Measurements from ENCODE around the gene WDR64.

The WDR64 gene

DNA sequence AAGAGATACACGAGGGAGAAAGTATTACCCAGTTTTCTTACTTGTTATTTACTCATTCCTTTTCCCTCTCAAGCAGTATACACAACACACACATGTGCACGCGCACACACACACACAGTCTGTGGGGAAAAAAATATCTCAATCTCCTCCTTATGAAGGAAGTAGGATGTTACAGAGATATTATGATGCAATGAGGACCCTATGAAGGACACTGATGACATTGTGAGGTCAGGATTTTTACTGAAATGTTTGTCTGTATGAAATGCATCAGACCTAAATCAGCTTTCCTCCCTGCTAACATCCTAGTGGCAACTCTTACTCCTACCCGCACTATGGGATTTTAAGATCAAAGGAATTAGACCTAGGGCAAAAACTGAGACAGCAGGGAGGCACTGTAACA lies at the start of gene WDR64:
WDR64 (plus strand) TSS at position 270 of the 400 bp plus-strand sequence. CDS start 204 bp downstream, outside the sequence.
- DNase-seq, result no peak

DNA sequence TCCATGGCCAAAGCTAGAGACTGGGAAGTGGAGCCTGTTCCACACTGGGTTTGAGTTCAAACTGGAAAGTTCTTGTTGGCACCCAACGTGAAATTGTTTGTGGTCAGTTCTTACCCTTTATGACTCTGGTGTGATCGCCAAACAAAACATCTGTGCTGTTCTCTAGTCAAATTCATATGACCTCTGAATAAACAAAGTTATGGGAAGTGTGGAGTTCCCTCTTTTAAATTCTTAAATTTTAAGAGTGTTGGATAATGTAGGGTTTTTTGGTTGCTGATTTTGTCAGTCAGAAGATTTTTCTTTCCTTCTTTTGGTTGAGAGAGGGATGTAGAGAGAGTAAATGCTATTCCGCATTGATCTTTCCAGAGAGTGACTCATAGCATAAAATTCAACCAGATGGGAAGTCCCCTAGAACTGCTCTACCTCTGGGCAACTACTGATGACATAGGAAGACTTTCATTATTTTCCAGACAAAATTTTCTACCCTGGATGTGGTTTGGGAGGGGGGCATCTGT lies 48.3 kb upstream of the WDR64 start:
- no peak for DNase-seq

DNA sequence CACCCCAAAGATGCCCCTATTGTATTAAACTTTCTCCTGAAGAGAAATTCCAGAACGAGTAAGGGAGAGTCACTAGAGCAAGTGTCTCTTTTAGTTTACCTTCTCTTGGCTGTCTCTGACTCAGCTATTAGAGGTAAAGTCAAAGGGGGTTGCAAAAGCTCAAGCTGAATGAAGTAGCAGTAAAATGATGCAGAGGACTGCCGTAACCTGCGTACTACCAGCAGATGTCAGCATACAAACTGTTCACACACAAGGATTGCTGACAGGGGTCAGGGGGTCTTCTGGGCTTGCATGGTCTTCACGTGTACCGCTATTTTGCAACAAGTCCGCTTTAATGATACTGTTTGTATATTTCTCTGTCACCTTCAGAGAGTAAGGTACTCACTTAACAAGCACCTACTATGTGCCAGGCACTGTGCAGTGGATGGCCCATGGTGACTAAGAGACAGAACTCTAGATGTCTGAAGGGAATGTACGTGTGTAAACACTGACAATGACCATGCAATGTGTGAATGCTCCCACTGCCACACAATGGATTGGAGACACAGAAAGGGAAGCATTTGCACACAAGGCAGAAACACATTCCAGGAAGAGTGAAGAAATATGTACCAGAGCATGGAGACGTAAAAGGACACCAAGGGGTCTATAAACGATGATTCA lies 46.8 kb upstream of the WDR64 start:
- no peak for DNase-seq

DNA sequence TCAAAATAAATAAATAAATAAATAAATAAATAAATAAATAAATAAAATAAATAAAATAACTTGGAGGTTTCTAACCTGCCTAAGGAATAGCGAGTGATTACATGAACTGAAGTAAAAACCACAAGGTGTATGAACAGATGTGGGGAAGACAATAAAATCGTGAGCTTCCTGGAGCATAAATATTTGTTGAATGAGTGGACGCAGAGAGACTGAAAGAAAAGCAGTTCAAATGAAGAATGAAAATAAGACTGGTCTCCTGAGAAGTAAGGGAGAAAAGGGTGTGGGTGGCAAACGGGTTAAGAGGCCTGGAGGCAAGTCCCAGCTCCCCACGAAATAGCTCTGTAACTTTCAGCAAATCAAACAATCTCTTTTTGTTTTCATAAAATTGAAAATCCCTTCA lies 45.5 kb upstream of the WDR64 start:
- DNase-seq, result no peak

DNA sequence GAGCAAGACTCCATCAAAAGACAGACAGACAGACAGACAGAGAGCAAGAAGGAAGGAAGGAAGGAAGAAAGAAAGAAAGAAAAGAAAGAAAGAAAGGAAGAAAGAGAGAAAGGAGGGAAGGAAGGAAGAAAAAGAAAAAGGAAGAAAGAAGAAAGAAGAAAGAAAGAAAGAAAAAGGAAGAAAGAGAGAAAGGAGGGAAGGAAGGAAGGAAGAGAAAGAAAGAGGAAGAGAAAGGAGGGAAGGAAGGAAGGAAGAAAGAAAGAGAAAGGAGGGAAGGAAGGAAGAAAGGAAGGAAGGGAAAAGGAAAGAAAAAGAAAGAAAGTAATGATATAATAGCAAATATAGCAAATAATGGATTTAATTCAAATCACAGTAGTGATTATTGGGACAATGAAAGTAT lies 44.6 kb upstream of the WDR64 start:
- no peak for DNase-seq

DNA sequence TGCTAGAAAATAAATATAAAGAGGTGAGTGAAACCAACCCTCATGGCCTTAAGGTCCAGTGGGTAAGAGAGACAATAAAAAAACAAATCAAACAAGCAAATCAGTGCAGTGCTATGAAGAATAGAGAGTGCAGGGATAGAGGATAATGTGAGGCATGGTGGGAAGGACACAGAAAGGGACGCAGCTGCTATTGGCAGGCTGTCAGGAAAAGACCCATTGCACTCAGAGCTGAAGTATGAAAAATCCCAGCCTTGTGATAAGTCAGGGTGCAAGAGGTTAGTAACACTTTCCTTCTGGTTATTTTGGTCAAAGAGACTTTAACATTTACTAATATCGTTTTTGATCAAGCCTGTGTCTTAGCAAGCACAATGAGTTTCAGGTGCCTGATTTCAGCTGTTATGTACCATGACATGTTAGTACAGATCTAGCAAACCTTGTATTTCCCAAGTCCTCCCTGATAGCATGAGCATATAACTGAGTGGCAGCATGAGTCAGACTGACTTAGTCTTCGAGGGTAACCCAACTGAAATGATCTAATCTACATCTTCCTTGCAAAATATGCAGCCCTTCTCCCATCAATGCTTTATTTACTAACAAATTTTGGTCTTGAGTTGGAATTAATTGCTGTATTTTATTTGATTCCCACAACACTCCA lies 43.6 kb upstream of the WDR64 start:
- no peak for DNase-seq

DNA sequence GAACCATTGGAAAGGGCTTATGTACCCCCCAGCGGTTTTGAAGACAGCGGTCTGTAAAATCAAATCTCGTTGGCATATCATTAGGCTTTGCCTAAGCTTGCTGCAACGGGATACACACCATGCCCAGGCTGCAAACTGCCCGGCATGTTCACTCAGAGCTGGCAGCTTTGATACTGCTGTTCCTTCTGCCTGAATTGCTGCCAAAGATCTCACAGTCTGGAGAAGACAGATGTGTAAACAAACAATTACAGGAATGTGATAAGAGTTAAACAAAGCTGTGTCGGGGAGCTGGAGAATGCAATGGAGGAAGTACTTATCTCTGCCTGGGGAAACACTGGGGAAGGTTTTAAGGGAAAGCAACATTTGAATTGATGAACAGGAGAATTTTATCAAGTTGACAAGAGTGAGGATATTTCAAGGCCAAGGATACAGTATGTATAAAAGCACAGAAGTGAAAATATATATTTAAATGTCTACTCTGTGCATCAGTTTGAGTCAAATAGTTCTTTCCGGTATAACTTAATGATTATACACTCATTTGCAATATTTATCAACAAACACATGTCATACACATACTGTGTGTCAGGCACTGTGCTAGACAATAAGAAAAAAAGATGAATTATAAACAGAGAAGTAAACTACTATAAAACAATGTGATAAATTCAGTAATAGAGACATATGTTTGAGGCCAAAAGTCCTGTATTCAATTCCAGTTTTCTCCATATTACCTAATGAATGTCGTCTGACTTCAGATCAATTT lies 41.8 kb upstream of the WDR64 start:
- no peak for DNase-seq

DNA sequence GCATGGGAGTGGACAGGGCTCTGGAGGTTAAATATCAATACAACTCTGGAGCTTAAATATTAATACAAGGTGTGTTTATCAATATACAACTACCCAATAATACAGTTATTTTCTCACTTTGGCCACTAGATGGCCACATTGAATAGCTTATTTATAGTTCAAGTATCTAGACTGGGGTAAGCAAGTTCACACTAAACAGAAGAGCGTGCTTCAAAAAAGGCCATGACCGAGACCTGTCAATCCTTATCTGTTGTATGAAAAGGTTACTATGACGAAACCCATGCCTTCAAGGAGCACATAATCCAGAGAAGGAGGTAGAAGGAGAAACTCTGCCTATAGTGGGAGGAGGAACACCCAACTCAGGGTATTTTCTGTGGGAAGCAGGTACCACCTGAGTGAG lies 41.0 kb upstream of the WDR64 start:
- no peak for DNase-seq

DNA sequence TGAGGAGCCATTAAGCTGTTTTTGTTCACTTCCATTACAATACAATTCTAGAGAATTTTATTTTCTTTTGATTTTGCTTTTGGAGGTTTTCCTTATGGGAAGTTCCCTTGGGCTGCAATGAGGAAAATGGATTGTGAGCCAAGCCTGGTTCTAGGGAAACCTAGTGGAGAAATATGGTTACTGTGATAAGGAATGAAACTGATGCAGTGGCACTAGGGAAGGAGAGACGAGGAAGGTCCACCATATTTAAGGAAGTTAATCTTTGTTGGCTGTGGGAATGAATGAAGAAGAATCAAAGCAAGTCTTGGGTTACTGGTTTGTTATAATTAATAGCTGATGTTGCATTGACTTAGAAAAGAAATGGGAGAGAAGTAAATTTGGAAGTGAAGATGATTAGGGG lies 40.3 kb upstream of the WDR64 start:
- no peak for DNase-seq

DNA sequence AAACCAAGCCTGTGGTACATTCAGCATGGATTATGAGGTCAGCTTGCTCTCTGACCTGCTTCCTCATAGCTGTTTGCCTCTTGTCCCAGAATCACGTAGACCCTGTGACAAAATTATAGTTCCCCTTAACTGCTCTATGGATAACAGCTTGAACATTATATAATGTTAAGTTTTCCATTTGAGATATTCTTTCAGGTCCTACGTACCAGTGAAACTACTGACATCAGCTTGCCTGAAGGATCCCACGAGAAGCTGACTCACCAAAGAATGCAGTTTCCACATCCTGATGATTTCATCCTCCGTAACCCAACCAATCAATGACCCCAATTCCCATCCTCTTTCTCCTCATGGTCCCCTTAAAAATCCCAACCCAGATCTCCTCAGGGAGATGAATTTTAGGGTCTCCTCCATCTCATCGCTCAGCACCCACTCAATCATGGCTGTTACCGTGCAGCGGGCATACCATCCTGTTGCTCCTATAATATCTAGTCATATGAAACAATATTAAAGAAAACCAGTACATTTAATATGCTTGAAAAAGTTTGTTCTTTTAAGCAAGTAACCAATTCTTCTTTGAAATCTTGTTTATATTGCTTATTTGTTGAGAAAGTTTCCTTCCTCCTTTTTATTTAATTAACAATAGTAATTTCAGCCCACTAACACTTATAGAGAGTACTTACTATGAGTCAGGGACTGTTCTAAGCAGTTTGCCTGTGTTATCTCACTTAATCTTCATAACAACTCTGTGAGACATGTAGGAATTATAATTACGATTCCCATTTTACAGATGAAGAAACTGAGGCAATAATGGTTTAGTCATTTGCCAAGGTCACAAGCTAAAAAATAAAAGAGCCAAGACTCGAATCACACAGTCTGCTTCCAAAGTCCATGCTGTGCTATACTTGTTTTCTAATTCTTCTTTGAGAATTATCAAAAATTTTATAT lies 39.3 kb upstream of the WDR64 start:
- DNase-seq, result no peak

DNA sequence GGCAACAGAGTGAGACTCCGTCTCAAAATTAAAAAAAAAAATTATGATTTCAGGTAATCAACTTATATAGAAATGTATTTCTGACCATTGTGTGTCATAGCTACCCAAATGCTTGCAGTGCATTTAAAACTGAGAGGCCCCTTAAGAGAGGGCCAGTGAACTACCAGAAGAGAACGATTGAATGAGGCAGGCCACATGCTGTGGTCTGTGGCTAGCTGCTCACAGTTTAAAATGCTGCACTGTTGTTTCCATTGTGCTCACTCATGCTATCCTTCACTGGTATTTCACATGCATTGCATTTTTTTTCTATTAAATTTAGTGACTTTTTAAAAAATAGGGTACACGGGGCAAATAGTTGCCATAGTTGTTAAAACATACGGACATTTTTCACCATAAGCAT lies 37.9 kb upstream of the WDR64 start:
- DNase-seq, result no peak

DNA sequence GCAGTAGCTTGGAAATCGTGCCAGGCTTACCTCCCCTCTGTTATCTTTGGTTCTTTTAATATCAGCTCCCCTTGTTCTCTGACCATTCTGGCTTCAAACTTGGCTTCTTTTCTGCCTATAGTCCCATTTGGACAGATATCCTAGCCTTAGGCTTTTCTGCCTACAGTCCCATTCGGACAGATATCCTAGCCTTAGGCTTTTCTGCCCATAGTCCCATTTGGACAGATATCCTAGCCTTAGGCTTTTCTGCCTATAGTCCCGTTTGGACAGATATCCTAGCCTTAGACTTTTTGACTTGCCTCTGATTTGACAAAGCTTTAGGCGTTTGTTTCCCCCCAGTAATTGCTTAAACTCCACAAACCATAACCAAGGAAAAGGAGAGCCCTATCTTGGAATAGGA lies 37.5 kb upstream of the WDR64 start:
- DNase-seq, result no peak

DNA sequence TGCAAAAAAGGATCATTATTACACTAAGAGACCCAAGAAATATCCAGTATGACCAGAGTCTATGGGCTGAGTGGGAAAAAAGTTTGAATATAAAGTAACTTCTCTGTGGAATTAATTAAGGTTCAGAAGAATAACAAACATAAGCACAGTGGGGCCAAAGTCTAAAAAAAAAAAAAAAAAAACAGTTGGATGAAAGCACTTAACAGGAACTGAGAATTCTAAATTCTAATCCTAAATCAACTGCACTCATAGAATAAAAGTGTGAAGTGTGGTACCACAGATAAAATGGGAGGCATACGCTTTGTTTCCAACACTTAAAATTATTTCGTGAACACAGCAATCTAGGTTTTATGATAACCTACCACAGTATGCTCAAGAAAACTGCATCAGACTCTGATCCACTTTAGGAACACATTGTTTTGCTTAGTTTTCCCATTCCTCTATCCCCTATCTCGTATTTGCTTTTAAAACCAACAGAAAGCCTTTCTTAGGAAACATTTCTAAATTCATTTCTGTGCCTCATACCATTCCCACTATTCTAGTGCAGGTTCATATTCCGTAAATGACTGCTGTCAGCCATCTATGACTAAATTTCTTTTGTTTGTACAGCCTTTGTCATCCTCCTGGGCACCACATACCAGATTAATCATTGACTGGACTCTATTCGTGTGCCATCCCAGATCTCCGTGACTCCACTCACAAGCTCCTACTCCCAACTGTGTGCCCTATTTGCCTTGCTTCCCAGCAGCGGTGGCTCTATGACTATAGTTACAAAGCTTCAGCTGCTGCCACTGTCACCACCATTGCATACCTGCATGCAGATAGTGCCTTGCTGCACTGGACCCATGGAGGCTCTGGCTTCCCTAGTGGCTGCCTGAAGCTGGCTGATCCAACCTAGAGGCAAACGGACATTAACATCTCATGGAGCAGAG lies 36.8 kb upstream of the WDR64 start:
- no peak for DNase-seq

DNA sequence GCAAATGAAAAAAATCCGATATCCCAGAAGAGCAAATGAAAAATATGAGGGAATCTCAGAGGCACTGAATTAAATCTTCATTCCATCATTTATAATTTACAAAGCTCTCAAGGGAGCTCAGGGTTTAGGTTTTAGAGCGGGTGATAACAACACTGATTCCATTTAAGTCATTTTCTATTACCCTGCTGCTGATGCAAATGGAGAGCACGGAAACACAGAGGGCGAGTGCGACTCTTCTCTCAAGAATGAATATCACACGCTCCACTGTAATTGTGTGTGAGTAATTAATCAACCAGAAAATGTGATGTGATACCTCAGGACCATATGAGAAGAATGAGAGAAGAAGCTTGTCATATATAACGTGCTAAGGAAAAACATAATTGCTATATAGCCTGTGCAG lies 34.7 kb upstream of the WDR64 start:
- DNase-seq, result no peak

DNA sequence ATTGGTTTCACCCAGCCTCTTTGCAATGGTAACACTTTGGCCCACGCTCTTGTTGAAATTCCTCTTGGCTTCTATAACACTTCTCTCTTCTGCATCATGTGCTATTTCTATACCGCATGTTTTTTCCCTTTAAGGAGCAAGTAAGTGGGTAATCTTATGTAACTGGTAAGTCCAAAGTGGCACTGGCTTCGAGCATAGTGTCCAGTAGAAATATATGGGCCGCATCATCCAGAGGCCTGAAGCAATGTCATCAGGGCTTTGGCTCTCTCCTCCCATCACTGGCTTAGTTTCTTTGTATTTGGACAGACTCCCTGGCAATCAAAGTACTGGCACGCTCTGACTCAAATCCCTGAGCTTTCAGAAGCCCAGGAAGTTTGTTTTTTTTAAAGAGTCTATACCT lies 29.4 kb upstream of the WDR64 start:
- no peak for DNase-seq

DNA sequence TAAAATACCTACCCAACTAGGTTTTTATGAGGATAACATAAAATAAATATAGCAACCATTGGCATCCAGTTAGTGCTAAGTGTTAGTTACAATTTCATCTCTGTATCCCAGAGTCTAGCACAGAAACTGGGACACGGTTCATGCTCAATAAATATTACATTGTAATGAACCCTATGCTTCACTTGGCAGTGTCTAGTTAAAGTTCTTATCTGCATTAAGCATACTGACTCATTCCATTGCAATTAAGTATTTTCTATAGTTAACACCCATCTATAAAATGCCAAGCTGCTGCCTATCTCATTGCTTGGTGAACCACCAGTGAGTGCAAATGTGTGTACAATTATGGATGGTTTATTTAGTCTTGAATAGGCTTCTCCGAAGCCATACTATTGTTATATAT lies 27.1 kb upstream of the WDR64 start:
- DNase-seq, result no peak

DNA sequence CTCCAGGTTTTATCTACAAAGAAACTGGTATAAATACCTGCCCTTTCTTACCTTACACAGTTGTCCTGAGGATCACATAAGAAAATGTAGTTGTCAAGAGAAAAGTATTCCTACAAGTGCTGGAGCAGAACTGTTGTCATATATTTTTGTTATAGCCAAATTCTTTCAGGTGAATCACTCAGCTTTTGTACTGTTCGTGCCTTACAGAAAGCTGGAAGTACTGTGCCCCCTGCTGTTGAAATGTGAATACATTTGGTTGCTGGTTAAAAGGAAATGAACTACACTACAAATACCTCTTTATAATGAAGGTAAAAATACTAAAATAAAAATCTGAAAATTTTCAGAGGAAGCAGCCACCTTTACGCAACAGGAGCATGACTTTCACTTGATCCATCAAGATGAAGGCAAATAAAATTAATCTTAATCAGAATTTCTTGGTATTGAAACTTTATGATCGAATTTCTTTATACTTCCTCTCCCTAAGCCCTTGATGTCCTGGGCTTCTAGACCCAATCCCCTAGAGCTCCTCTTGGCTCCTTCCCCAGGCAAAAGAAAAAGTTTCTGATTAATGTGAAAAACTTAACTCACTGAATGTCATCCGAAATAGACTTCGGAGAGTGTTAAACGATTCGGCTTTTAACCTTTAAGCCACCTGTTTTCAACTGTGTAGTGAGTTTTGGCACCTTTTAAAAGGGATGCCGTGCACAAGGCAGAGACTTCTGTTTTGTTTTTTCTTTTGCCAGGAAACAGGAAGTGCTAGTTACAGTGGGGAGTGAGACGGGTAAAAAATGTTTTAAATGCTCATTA lies 24.4 kb upstream of the WDR64 start:
- peak in 2 of 4 experiments; percentile 2 to 13 for DNase-seq

DNA sequence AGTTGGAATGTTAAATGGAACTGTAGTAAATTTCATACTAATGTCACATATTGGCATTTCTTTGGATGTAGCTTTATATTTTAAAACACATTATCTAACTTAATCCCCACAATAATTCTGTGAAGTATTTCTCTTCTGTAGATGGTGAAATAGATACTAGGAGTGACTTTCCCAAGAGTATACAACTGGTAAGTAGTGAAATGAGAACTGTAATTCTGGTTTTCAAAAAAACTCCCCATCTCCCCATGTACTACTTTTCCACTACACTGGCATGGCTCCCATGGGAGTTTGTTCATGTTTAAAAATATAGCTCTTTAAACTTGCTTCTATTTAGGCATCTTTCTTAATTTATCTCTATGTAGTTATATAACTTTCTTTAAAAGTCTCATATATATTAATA lies 22.1 kb upstream of the WDR64 start:
- DNase-seq, result no peak

DNA sequence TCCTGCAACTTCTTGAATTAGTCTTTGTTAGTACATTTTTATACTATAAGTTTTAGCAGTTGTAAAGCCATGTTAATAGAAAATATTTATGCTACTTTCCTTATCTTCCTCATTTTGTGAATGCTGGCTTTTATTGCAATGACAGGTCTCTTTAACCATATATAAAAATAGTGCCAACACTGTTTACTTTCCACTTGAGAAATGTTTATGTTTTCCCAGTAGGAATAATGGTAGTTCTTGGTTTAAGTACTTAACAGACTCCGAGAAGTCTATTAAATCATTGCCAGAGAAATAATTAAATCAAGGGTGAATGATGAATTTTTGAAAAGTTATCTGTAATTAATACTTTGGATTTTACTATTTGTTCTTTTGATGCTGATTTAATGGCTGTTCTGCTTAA lies 21.6 kb upstream of the WDR64 start:
- no peak for DNase-seq

DNA sequence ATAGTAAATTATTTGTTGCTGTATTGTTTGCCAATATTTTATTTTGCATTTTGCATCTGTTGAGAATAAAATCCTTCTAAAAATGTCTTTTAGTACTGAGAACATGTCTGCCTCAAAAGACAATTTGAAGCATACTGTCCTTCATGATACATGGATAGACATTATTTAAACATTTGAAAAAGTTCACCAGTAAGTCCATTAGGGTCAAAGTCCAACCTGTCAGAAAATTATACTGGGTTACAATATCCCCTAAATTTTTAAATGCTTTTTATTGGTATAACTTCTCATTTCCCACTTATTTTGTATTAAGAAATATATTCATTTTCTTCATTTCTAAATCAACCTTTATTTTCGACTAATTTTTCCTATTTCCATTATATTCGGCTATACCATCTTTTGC lies 21.2 kb upstream of the WDR64 start:
- no peak for DNase-seq

DNA sequence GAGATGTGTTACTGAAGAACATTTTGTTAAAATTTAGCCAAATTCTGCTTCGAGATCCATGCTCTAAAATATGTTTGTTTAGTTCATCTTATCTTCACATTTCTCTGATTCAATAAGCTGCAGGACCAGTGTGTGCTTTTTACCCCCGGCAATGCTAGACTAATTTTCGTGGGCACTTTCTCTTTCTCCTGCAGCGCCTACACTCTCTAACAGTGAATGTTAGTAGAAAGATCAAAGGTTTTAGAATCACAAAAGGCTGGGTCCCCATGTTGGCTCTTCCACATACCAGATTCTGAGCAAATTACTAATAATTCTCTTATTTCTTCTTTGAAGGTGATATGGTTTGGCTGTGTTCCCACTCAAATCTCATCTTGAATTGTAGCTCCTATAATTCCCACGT lies 20.4 kb upstream of the WDR64 start:
- DNase-seq, result no peak

All from activated CD4-positive, CD25-positive, alpha-beta regulatory T cell (primary cell).